Suprapubic skin (tissue), 4 donors: ENCODE results near the gene SCRN1. TPM values are rescaled to one million over a fixed set of nuclear protein-coding genes. Genes with fewer than 3 reads are reported as not detected.

ENCODE experiments used
- DNase-seq, 2 donors: peaks; one replicate each; pipeline ENCODE4 v3.0.0-alpha.2; 2019; ENCODE audit warnings: low spot score in 2 of 2
- H3K27ac ChIP-seq: fragments of 200-600 bp; sonication (generic); one replicate; pipeline ENCODE4 v1.5.1; 2019
- H3K27me3 ChIP-seq: fragments of 200-600 bp; sonication (generic); one replicate; pipeline ENCODE4 v1.5.1; 2019
- H3K36me3 ChIP-seq: fragments of 200-600 bp; sonication (generic); one replicate; pipeline ENCODE4 v1.5.1; 2019
- H3K4me1 ChIP-seq: fragments of 200-600 bp; sonication (generic); one replicate; pipeline ENCODE4 v1.5.1; 2019
- H3K4me3 ChIP-seq: fragments of 200-600 bp; sonication (generic); one replicate; pipeline ENCODE4 v1.5.1; 2019; ENCODE audit warnings: mild to moderate bottlenecking
- H3K9me3 ChIP-seq: fragments of 200-600 bp; sonication (generic); one replicate; pipeline ENCODE4 v1.5.1; 2019
- EP300 ChIP-seq: sonication (generic); formaldehyde crosslinking; IDR thresholded peaks from one replicate; pipeline ENCODE4 v1.6.1; 2017; ENCODE audit warnings: antibody characterized with exemption
- POLR2A ChIP-seq, 2 donors: fragments of 450-650 bp; IDR thresholded peaks; one replicate each; pipeline ENCODE4 v1.6.1; 2017; ENCODE audit warnings: antibody characterized with exemption in 2 of 2, mild to moderate bottlenecking in 2 of 2, moderate library complexity in 2 of 2
- POLR2AphosphoS5 ChIP-seq, 3 donors: sonication (generic); formaldehyde crosslinking; IDR thresholded peaks; one replicate each; pipeline ENCODE4 v1.6.1; 2017; ENCODE audit warnings: antibody characterized with exemption in 3 of 3
- WGBS: methylation state at CpG from one replicate; pipeline ENCODE4 v1.1.5; 2018; 5-methylcytosine and 5-hydroxymethylcytosine counted together
- total RNA-seq, 4 donors: library from RNA; depleted of rRNA; stranded (reverse); fragments of >200 nt; gene quantifications; one replicate each; pipeline ENCODE4 v1.1.0, GENCODE V29; 2016
- TF ChIP-seq, protein P1 (sequence below), 2 donors: fragments of 200-600 bp in 1 of 2; fragments of 450-650 bp in 1 of 2; sonication (generic) in 1 of 2; IDR thresholded peaks; one replicate each; pipeline ENCODE4 v1.5.1; 2016 to 2019; ENCODE audit warnings: antibody characterized with exemption in 2 of 2, mild to moderate bottlenecking in 1 of 2, moderate library complexity in 1 of 2

The SCRN1 gene
- total RNA-seq, 4 donors from 2014 or later: 10.8 to 26.0 (median 15.0) TPM

DNA sequence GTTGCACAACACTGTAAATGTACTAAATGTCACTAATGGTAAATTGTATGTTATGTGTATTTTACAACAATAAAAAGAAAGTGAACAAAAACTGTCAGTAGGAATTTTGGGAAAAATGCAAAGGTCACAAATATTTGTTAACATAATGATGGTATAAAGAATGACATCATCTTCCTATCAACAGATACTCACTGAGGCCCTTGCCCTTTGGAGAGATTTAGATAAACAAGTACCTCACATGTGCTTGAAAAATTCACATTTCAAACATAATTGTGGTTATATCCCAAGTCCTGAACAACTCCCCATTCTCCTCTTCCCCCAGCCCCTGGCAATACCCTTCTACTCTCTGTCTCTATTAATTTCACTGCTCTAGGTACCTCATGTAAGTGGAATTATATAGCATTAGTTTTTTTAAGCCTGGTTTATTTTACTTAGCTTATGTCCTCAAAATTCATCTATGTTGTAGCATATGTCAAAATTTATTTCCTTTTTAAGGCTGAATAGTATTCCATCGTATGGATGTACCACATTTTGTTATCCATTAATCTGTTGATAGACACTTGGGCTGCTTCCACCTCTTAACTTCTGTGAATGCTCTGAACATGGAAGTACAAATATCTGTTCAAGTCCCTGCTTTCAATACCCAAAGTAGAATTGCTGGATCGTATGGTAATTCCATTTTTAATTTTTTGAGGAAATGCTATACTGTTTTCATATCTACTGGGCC lies 92.8 kb downstream of the SCRN1 start:
- H3K27ac ChIP-seq: no peak overlapping the region
- H3K27me3 ChIP-seq: no peaks in the 10 kb centered on the region
- no peak for DNase-seq
- no peaks in the 10 kb centered on the region for H3K36me3 ChIP-seq
- no peak overlapping the region for H3K4me3 ChIP-seq
- no peak for TF ChIP-seq POLR2AphosphoS5 (IDR thresholded peaks at IDR 0.05)
- no peak for TF ChIP-seq EP300
- TF ChIP-seq POLR2A (IDR thresholded peaks at IDR 0.05): no peak
- TF ChIP-seq, protein P1, sequence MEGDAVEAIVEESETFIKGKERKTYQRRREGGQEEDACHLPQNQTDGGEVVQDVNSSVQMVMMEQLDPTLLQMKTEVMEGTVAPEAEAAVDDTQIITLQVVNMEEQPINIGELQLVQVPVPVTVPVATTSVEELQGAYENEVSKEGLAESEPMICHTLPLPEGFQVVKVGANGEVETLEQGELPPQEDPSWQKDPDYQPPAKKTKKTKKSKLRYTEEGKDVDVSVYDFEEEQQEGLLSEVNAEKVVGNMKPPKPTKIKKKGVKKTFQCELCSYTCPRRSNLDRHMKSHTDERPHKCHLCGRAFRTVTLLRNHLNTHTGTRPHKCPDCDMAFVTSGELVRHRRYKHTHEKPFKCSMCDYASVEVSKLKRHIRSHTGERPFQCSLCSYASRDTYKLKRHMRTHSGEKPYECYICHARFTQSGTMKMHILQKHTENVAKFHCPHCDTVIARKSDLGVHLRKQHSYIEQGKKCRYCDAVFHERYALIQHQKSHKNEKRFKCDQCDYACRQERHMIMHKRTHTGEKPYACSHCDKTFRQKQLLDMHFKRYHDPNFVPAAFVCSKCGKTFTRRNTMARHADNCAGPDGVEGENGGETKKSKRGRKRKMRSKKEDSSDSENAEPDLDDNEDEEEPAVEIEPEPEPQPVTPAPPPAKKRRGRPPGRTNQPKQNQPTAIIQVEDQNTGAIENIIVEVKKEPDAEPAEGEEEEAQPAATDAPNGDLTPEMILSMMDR (IDR thresholded peaks at IDR 0.05): no peak
- WGBS: 95% methylated on average over 2 of the region's 2 CpGs
- no peaks in the 10 kb centered on the region for H3K9me3 ChIP-seq
- H3K4me1 ChIP-seq: no peaks in the 10 kb centered on the region

GRCh38 chr7:29895559-29895958 lies 94.0 kb downstream of the SCRN1 start:
- Histone ChIP-seq H3K9me3 (no peaks in the 10 kb centered on the region), H3K27ac (no peak overlapping the region), H3K4me3 (no peak overlapping the region), H3K4me1 (no peaks in the 10 kb centered on the region), H3K36me3 (no peaks in the 10 kb centered on the region), H3K27me3 (no peaks in the 10 kb centered on the region)
- no peak for DNase-seq
- WGBS: 76% methylated on average over 6 of the region's 6 CpGs
- TF ChIP-seq POLR2A (IDR thresholded peaks at IDR 0.05): no peak
- TF ChIP-seq POLR2AphosphoS5 (IDR thresholded peaks at IDR 0.05): no peak
- no peak for TF ChIP-seq EP300
- TF ChIP-seq, protein P1 (IDR thresholded peaks at IDR 0.05): no peak

- Histone ChIP-seq H3K4me3 (no peak overlapping the region), H3K9me3 (no peaks in the 10 kb centered on the region), H3K36me3 (no peaks in the 10 kb centered on the region), H3K27me3 (no peaks in the 10 kb centered on the region), H3K27ac (no peak overlapping the region), H3K4me1 (no peaks in the 10 kb centered on the region)
- TF ChIP-seq POLR2A (IDR thresholded peaks at IDR 0.05): no peak
- no peak for TF ChIP-seq EP300
- no peak for TF ChIP-seq POLR2AphosphoS5 (IDR thresholded peaks at IDR 0.05)
- TF ChIP-seq, protein P1 (IDR thresholded peaks at IDR 0.05): no peak
- DNase-seq: no peak
- 38% methylated on average over 2 of the region's 2 CpGs for WGBS
Measured at GRCh38 chr7:29894256-29894655, 95.3 kb downstream of the SCRN1 start.

DNA sequence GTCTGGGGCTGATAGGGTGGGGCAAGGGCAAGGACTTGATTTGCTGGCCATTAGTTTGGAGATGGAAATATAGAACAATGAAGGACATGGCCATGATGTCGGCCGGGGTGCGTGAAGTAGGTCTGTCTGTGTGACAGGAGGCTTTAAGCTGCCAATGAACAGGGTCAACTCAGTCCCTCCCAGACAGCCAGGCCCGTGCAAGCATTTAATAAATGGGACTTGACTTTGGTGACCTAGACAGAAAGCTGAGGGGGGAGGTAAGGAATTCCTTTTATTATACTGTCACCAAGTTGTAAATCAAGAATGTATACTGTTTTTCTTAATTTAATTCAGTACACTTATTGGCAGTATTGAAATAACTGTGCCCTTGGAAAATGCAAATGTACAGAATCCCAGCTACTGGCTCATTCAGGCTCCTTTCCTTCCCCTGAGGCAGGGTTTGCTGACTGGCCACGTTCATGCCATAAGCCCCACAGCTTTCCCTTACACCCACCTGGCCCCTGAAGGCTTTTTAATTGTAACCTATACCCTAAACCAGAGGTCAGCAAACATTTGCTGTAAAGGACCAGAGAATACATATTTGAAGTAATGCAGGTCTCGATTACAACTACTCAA lies 96.1 kb downstream of the SCRN1 start:
- no peak for DNase-seq
- Histone ChIP-seq H3K27me3 (no peaks in the 10 kb centered on the region), H3K4me3 (no peak overlapping the region), H3K9me3 (no peaks in the 10 kb centered on the region), H3K36me3 (no peaks in the 10 kb centered on the region), H3K4me1 (no peaks in the 10 kb centered on the region), H3K27ac (no peak overlapping the region)
- TF ChIP-seq POLR2A (IDR thresholded peaks at IDR 0.05): no peak
- no peak for TF ChIP-seq POLR2AphosphoS5 (IDR thresholded peaks at IDR 0.05)
- TF ChIP-seq, protein P1 (IDR thresholded peaks at IDR 0.05): no peak
- no peak for TF ChIP-seq EP300
- whole genome bisulfite sequencing: 77% methylated on average over 6 of the region's 6 CpGs

DNA sequence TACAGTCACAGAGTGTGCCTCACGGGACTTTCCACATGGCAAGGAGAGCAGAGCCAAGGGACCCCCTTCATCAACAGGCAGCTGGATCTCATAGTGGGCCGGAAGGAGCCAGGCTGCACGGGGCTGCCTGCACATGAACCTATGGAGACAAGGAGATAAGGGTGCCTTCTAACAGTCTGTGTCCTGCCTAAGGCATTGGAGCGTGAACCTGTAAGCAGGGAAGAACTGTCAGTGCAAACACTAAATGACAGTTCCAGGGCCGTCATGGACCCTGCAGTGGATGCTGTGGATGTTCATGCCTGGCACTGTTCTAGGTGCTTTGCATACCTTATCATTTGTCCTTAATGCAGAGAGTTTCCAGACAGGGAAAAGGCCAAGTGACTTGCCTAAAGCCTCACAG lies 97.4 kb downstream of the SCRN1 start:
- WGBS: 91% methylated on average over 4 of the region's 5 CpGs
- H3K36me3 ChIP-seq: no peaks in the 10 kb centered on the region
- H3K27me3 ChIP-seq: no peaks in the 10 kb centered on the region
- H3K4me1 ChIP-seq: no peaks in the 10 kb centered on the region
- no peak overlapping the region for H3K27ac ChIP-seq
- no peak overlapping the region for H3K4me3 ChIP-seq
- H3K9me3 ChIP-seq: no peaks in the 10 kb centered on the region
- no peak for DNase-seq
- no peak for TF ChIP-seq POLR2AphosphoS5 (IDR thresholded peaks at IDR 0.05)
- no peak for TF ChIP-seq EP300
- no peak for TF ChIP-seq POLR2A (IDR thresholded peaks at IDR 0.05)
- TF ChIP-seq, protein P1 (IDR thresholded peaks at IDR 0.05): no peak
